Heart left ventricle (tissue), 16 donors: ENCODE results near the gene PRKAG2. TPM values are rescaled to one million over a fixed set of nuclear protein-coding genes. Genes with fewer than 3 reads are reported as not detected.

Source experiments
- ATAC-seq, 4 donors: fragments of 200-7000 bp; cut with Tn5 transposase; one replicate each; pipeline ENCODE4 v1.9.1; 2020 to 2022; ENCODE audit warnings: moderate library complexity in 4 of 4, mild to moderate bottlenecking in 3 of 4, moderate number of reproducible peaks in 1 of 4
- DNase-seq, 5 donors: peaks; one replicate each; pipeline ENCODE4 v3.0.0-alpha.2; 2020
- H3K27ac ChIP-seq, 12 donors: fragments of 200-600 bp; sonication (generic) in 4 of 12; one replicate each; pipeline versions ENCODE4 v1.5.0 to v1.8.0; 2016 to 2022; ENCODE audit warnings: mild to moderate bottlenecking in 2 of 12
- H3K27me3 ChIP-seq, 9 donors: fragments of 200-600 bp; sonication (generic) in 2 of 9; one replicate each; pipeline versions ENCODE4 v1.5.1 to v1.8.0; 2016 to 2022; ENCODE audit warnings: mild to moderate bottlenecking in 3 of 9
- H3K36me3 ChIP-seq, 9 donors: fragments of 200-600 bp; sonication (generic) in 2 of 9; one replicate each; pipeline versions ENCODE4 v1.5.0 to v1.8.0; 2018 to 2022; ENCODE audit warnings: mild to moderate bottlenecking in 2 of 9
- H3K4me1 ChIP-seq, 12 donors: fragments of 200-600 bp; sonication (generic) in 4 of 12; one replicate each; pipeline versions ENCODE4 v1.5.0 to v1.8.0; 2016 to 2022; ENCODE audit warnings: mild to moderate bottlenecking in 3 of 12
- H3K4me3 ChIP-seq, 12 donors: fragments of 200-600 bp; sonication (generic) in 4 of 12; one replicate each; pipeline versions ENCODE4 v1.5.0 to v1.8.0; 2017 to 2022; ENCODE audit warnings: mild to moderate bottlenecking in 9 of 12, moderate library complexity in 4 of 12
- H3K9me3 ChIP-seq, 12 donors: fragments of 200-600 bp; sonication (generic) in 4 of 12; one replicate each; pipeline versions ENCODE4 v1.5.0 to v1.8.0; 2016 to 2022; ENCODE audit warnings: mild to moderate bottlenecking in 1 of 12
- POLR2A ChIP-seq, 2 donors: fragments of 450-650 bp; IDR thresholded peaks; one replicate each; pipeline ENCODE4 v1.6.1; 2017; ENCODE audit warnings: antibody characterized with exemption in 2 of 2, mild to moderate bottlenecking in 2 of 2, moderate library complexity in 2 of 2
- WGBS, 4 donors: extraction: QIAGEN DNeasy Blood & Tissue Kit in 2 of 4; methylation state at CpG; one replicate each; pipeline versions ENCODE4 v1.1.5 to v1.1.7; 2013 to 2018; 5-methylcytosine and 5-hydroxymethylcytosine counted together
- intact Hi-C, 10 donors: fragments of 100-400 bp; cut with DNase I; formaldehyde crosslinking; loops; one replicate each; pipeline versions ENCODE4 v1.11.1 to v1.14.2; 2022
- polyA plus RNA-seq, 2 donors: library from polyadenylated mRNA; stranded (reverse); fragments of 200-250 nt; gene quantifications; one replicate each; pipeline ENCODE4 v1.2.3, GENCODE V29; 2013
- total RNA-seq, 9 donors: library from RNA; depleted of rRNA in 2 of 9; stranded (reverse); fragments of >200 nt in 2 of 9; fragmentation: NEBNext Ultra II Directional in 3 of 9; extraction: Animal tissue kit (Norgen Biotek cat#: 25700) in 3 of 9; gene quantifications; one replicate each; pipeline versions ENCODE4 v1.1.0 to v1.2.4, GENCODE V29; 2016 to 2023
- TF ChIP-seq, protein P1 (sequence below), 12 donors: fragments of 200-600 bp; sonication (generic) in 4 of 12; IDR thresholded peaks; one replicate each; pipeline versions ENCODE4 v1.5.0 to v1.8.0; 2018 to 2022; ENCODE audit warnings: antibody characterized with exemption in 12 of 12, mild to moderate bottlenecking in 5 of 12
- donor health status: ischemic (EF 13 %, LVEDD 7.1; RV severe dilation, severe dysfunction).
- donor health status: healthy with polysubstance abuse.
- donor health status: DM: no; HTN: yes; CAD: no.
- donor health status: DM: no; HTN: no; CAD: no.
- donor health status: ischemic (EF 25% LVEDD 6.9; RV normal size, moderate dysfunction).
- donor health status: ischemic (EF 25% LVEDD 5.7; RV mildly dilated, moderate dysfunction).
- donor health status: healthy.
- donor health status: DM: yes; HTN: yes; CAD: no.
- donor health status: ischemic (EF 35%, LVEDD 5.7; RV mildly dilated, moderate dysfunction).
- donor health status: nonischemic (EF 11% LVEDD 7.7; RV severe dilation, severe dysfunction).
- donor health status: DM: yes; HTN: yes; CAD: no.
- donor health status: PGD.
- donor health status: ischemic (EF 29% LVEDD 5.4; RV normal size, mild dysfunction).
- donor health status: nonischemic (EF 23%, LVEDD 6.1; RV moderate dilation, normal function).

PRKAG2 gene
- total and polyA plus RNA-seq, 11 donors = 50.2 to 179 (median 108) TPM

GRCh38 chr7:151921451-151921850 lies 44.5 kb upstream of the PRKAG2 start:
- Histone ChIP-seq H3K4me3 (no peak overlapping the region), H3K36me3 (no peaks in the 10 kb centered on the region), H3K9me3 (no peaks in the 10 kb centered on the region), H3K4me1 (peaks cover 0 to 62% (median 4%) of the 10 kb centered on the region in 12 donors), H3K27me3 (no peaks in the 10 kb centered on the region), H3K27ac (no peak overlapping the region)
- intact Hi-C loops = no loop called here
- DNase-seq (no peak), ATAC-seq (no peak)
- no peak for TF ChIP-seq POLR2A (IDR thresholded peaks at IDR 0.05)
- TF ChIP-seq, protein P1, sequence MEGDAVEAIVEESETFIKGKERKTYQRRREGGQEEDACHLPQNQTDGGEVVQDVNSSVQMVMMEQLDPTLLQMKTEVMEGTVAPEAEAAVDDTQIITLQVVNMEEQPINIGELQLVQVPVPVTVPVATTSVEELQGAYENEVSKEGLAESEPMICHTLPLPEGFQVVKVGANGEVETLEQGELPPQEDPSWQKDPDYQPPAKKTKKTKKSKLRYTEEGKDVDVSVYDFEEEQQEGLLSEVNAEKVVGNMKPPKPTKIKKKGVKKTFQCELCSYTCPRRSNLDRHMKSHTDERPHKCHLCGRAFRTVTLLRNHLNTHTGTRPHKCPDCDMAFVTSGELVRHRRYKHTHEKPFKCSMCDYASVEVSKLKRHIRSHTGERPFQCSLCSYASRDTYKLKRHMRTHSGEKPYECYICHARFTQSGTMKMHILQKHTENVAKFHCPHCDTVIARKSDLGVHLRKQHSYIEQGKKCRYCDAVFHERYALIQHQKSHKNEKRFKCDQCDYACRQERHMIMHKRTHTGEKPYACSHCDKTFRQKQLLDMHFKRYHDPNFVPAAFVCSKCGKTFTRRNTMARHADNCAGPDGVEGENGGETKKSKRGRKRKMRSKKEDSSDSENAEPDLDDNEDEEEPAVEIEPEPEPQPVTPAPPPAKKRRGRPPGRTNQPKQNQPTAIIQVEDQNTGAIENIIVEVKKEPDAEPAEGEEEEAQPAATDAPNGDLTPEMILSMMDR (IDR thresholded peaks at IDR 0.05) = no peak
- 92 to 96% (median 94%) methylated on average over 13 of the region's 13 CpGs for WGBS, 4 donors

- Histone ChIP-seq H3K9me3 (no peaks in the 10 kb centered on the region), H3K4me1 (peaks cover 0 to 52% (median under 1%) of the 10 kb centered on the region in 12 donors), H3K36me3 (no peaks in the 10 kb centered on the region), H3K27me3 (no peaks in the 10 kb centered on the region), H3K27ac (no peak overlapping the region), H3K4me3 (no peak overlapping the region)
- no peak for TF ChIP-seq POLR2A (IDR thresholded peaks at IDR 0.05)
- TF ChIP-seq, protein P1 (IDR thresholded peaks at IDR 0.05) = no peak
- ATAC-seq (no peak), DNase-seq (no peak)
- WGBS, 4 donors = 80 to 100% (median 94%) methylated on average over 1 of the region's 1 CpG
- intact Hi-C loops = no loop called here
Observed at GRCh38 chr7:151920488-151920887, 43.6 kb upstream of the PRKAG2 start.

- no peak for TF ChIP-seq POLR2A (IDR thresholded peaks at IDR 0.05)
- TF ChIP-seq, protein P1 (IDR thresholded peaks at IDR 0.05) = no peak
- Histone ChIP-seq H3K27ac (no peak overlapping the region), H3K9me3 (peaks cover 0 to 6% (median 1%) of the 10 kb centered on the region in 12 donors), H3K4me1 (peaks cover 0 to 44% (median 0%) of the 10 kb centered on the region in 12 donors), H3K4me3 (no peak overlapping the region), H3K36me3 (no peaks in the 10 kb centered on the region), H3K27me3 (no peaks in the 10 kb centered on the region)
- intact Hi-C loops = no loop called here
- 85 to 88% (median 86%) methylated on average over 8 of the region's 8 CpGs for WGBS, 4 donors
- no peak for DNase-seq
- no peak for ATAC-seq
Observed at GRCh38 chr7:151919595-151919994, 42.7 kb upstream of the PRKAG2 start.

DNA sequence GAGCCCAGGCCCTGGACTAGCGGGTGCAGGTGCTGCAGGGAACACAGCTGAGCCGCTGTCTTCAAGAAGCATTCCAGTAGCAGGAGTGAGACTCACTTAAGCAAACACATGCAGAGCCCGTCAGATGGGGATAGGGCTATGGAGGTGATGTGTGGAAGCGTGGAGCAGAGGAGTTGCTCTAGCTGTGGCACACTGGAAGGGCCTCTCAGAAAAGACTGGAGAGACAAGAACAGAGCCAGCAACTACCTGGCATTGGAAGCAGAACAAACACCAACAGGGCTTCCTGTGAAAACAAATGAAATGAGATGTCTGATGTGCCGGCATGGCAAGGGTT lies 41.6 kb upstream of the PRKAG2 start:
- no peaks in the 10 kb centered on the region for H3K36me3 ChIP-seq
- no peak overlapping the region for H3K27ac ChIP-seq
- intact Hi-C loops = no loop called here
- no peak for ATAC-seq
- no peaks in the 10 kb centered on the region for H3K27me3 ChIP-seq
- H3K4me3 ChIP-seq = no peak overlapping the region
- peaks cover 0 to 32% (median 0%) of the 10 kb centered on the region in 12 donors for H3K4me1 ChIP-seq
- no peak for TF ChIP-seq POLR2A (IDR thresholded peaks at IDR 0.05)
- TF ChIP-seq, protein P1 (IDR thresholded peaks at IDR 0.05) = no peak
- H3K9me3 ChIP-seq = peaks cover 0 to 17% (median 9%) of the 10 kb centered on the region in 12 donors
- WGBS, 4 donors = 84 to 91% (median 89%) methylated on average over 5 of the region's 5 CpGs
- no peak for DNase-seq
